NT2/D1 (cell line): ENCODE results near the gene UBR2.
"Not testable (repeated sequence)": the region's sequence is repeated elsewhere in the genome, so short reads cannot be mapped to it uniquely, and the experiment has no call there.

ENCODE experiments used
- SUZ12 ChIP-seq: IDR thresholded peaks from 2 replicates; pipeline ENCODE4 v1.6.1; 2011; ENCODE audit not compliant: insufficient read length, insufficient read depth; ENCODE audit errors: extremely low read depth
- ZNF274 ChIP-seq: IDR thresholded peaks from 2 replicates; pipeline ENCODE4 v1.6.1; 2011; ENCODE audit warnings: mild to moderate bottlenecking, low read depth, low read length

DNA sequence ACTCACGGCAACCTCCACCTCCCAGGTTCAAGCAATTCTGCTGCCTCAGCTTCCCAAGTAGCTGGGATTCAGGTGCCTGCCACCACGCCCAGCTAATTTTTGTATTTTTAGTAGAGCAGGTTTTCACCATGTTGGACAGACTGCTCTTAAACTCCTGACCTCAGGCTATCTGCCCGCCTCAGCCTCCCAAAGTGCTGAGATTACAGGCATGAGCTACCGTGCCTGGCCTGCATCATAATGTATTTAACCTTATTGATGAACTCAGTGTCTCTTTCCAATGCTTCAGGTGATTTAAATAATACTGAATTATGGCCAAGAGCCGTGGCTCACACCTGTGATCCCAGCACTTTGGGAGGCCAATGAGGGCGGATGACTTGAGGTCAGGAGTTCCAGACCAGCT lies 4.6 kb upstream of the UBR2 start:
- TF ChIP-seq ZNF274, SUZ12: not testable (repeated sequence)
